Left ventricle myocardium inferior (tissue), 1 donor: Measurements from ENCODE around the gene PRRG2. TPM values are rescaled to one million over a fixed set of nuclear protein-coding genes. Genes with fewer than 3 reads are reported as not detected.
A peak's percentile ranks its signal among the peaks of the same experiment; 100 is the strongest.

Experiments
- DNase-seq: peaks from one replicate; pipeline ENCODE4 v3.0.0-alpha.2; 2020
- H3K27ac ChIP-seq: fragments of 200-600 bp; replicated peaks from 2 replicates; pipeline ENCODE4 v1.8.0; 2021
- H3K27me3 ChIP-seq: fragments of 200-600 bp; 2 replicates; pipeline ENCODE4 v1.8.0; 2021; ENCODE audit warnings: low read depth
- H3K36me3 ChIP-seq: fragments of 200-600 bp; 2 replicates; pipeline ENCODE4 v1.8.0; 2021
- H3K4me1 ChIP-seq: fragments of 200-600 bp; 2 replicates; pipeline ENCODE4 v1.8.0; 2021
- H3K4me3 ChIP-seq: fragments of 200-600 bp; 2 replicates; pipeline ENCODE4 v1.8.0; 2021; ENCODE audit warnings: mild to moderate bottlenecking, moderate library complexity
- H3K9me3 ChIP-seq: fragments of 200-600 bp; replicated peaks from 2 replicates; pipeline ENCODE4 v1.8.0; 2021
- intact Hi-C: fragments of 100-400 bp; cut with micrococcal nuclease; formaldehyde crosslinking; loops from one replicate; pipeline ENCODE4 v1.11.0; 2022
- total RNA-seq: library from RNA; stranded (reverse); fragmentation: NEBNext Ultra II Directional; extraction: Animal tissue kit (Norgen Biotek cat#: 25700); gene quantifications from one replicate; pipeline ENCODE4 v1.2.1, GENCODE V29; 2021
- TF ChIP-seq, protein P1 (sequence below): fragments of 200-600 bp; IDR thresholded peaks from 2 replicates; pipeline ENCODE4 v1.8.0; 2021; ENCODE audit warnings: antibody characterized with exemption, mild to moderate bottlenecking, borderline replicate concordance
- donor health status: DM: no; HTN: yes; CAD: no; lungs with severe emphysema.

PRRG2 gene
- total RNA-seq, 1 donor from 2014 or later = 0.88 TPM

DNA sequence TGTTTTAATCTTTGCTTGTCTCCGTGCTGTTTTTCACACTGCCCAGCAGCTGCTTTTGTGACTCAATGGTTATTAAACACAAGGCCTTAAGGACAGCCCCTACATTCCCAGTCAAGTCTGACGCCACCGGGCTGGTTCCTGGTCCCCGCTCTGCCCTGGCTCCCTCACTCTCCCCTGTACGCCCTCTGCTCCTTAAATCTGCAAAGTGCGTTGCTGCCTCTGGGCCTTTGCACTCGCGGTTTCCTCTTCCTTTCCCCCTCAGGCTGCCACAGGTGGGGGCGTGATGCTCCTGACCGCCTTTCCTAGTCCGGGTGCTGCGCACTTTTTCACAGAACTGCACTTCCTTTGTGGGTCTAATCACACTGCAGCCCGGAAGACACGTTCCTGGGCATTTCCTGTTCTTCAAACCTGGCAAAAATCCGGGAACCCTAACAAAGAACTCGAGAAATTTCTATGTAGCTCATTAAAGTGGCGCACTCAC lies 26.4 kb upstream of the PRRG2 start:
- no peak for DNase-seq
- H3K36me3 ChIP-seq = peaks cover 47% of the 10 kb centered on the region
- H3K4me3 ChIP-seq = no peak overlapping the region
- H3K4me1 ChIP-seq = peaks cover 11% of the 10 kb centered on the region
- peak overlapping the region; percentile 47 for H3K27ac ChIP-seq
- no peaks in the 10 kb centered on the region for H3K9me3 ChIP-seq
- no peaks in the 10 kb centered on the region for H3K27me3 ChIP-seq
- intact Hi-C loops = no loop called here
- TF ChIP-seq, protein P1, sequence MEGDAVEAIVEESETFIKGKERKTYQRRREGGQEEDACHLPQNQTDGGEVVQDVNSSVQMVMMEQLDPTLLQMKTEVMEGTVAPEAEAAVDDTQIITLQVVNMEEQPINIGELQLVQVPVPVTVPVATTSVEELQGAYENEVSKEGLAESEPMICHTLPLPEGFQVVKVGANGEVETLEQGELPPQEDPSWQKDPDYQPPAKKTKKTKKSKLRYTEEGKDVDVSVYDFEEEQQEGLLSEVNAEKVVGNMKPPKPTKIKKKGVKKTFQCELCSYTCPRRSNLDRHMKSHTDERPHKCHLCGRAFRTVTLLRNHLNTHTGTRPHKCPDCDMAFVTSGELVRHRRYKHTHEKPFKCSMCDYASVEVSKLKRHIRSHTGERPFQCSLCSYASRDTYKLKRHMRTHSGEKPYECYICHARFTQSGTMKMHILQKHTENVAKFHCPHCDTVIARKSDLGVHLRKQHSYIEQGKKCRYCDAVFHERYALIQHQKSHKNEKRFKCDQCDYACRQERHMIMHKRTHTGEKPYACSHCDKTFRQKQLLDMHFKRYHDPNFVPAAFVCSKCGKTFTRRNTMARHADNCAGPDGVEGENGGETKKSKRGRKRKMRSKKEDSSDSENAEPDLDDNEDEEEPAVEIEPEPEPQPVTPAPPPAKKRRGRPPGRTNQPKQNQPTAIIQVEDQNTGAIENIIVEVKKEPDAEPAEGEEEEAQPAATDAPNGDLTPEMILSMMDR = no peak

DNA sequence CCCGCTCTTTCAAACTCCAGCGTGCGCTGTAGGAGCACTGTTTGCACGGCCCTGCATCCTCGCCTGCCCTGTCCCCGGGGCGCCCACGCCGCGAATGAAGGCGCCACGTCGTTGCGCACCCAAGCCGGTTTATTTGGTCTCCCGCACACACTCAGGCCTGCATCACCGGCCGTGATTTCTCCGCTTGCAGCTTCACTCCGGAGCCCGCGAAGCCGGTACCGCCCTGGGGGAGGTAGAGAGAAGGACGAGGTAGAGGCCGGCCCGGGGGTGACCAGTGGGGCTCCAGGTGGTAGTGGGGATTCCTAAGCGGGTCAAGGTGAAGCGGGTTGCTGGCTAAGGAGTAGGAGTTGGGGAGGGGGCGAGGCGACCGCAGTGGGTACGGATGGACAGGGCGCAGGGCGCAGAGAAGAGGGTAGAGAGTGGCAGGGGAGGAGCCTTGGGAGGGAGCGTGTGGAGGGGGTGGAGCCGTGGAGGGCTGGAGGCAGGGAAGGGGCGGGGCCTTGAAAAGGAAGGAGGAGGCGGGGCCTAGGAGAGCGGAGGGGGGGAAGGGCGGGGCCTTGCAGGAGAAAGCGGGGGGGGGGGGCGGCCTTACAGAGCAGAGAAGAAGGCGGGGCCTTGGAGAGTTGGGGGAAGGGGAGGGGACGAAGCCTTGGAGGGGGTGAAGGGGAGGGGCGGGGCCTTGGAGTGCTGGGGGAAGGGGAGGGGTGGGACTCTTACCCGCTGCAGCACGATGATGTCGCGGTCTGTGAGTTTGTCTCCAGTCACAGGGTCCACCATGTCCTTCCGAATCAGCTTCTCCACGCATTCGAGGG lies 25.3 kb upstream of the PRRG2 start:
- intact Hi-C loops = no loop called here
- peaks cover 11% of the 10 kb centered on the region for H3K4me1 ChIP-seq
- H3K27me3 ChIP-seq = no peaks in the 10 kb centered on the region
- H3K36me3 ChIP-seq = peaks cover 53% of the 10 kb centered on the region
- TF ChIP-seq, protein P1 = no peak
- H3K9me3 ChIP-seq = no peaks in the 10 kb centered on the region
- DNase-seq = peak; percentile 32
- peak overlapping the region; percentile 47 for H3K27ac ChIP-seq
- H3K4me3 ChIP-seq = no peak overlapping the region

DNA sequence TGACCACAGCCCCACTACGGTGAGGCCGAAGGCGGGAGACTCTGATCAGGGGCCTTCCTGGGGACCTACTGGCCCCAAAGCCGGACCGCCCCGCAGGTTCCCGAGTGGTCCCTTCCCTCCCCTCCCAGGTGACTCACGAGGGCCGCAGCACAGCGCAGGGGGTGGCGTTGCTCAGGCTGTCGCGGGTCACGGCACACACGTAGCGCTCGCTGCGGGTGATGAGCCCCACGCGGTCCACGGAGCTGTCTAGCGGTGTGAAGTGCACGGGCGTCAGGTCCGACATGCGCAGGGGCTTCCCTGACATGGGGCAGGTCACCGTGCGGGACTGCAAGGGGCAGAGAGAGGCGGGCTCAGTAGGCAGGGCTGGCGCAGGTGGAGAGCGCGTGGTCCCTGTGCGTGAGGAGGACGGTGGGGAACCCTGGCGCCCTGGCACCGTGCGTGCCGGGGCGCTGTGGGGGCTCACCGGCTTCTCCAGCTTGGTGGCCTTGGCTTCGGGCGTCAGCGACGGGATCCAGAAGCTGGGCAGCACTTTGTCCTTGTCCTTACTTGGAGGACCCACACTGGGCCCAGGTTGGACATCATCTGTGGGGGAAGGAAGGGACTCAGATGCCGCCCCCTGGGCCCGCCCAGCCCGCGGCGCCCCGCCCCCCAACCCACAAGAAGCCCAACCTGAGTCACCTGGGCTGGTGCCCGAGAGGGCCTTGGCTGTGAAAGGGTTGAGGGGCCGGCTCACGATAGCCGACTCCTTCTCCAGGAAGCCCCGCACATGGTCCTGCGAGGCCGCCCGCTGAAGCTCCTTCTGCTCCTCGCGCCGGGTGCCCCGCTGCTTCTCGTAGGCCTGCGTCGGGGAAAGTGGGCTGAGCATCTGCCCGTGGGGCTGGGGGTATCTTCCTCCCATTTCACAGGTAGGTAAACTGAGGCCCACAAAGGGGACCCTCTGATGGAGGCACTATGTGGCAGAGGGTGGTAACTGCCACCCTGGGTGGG lies 24.4 kb upstream of the PRRG2 start:
- Histone ChIP-seq H3K4me3 (no peak overlapping the region), H3K27ac (no peak overlapping the region), H3K27me3 (no peaks in the 10 kb centered on the region), H3K9me3 (no peaks in the 10 kb centered on the region), H3K36me3 (peaks cover 53% of the 10 kb centered on the region), H3K4me1 (peaks cover 11% of the 10 kb centered on the region)
- intact Hi-C loops = no loop called here
- DNase-seq = no peak
- TF ChIP-seq, protein P1 = no peak

DNA sequence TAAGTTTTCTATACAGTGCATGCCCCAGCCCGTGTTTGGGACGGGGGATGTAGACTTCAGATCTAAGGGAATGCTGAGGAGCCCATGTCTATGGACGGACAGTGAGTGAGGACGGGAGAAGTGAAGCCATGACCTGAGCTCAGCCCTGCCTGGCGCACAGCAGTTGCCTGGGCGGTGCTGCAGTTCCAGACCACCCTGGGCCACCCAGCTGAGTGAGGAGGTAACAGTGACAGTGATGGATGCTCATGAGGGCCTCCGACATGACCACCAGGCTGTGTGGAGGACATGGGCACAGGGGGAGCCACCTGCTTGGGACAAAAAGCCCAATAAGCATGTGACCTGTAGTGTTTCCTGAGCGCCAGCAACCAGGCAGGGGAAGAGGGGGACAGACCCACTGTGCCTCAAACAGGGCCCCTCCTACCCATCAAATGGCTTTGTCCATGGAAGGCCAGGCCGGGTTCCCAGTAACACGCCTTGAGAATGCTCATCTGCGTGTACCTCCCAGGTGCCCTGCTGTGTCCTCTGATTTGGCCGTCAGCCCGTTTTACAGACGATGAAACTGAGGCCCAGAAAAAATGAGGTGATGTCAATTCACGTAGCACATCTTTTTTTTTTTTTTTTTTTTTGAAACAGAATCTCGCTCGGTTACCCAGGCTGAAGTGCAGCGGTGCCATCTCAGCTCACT lies 23.3 kb upstream of the PRRG2 start:
- TF ChIP-seq, protein P1 = no peak
- Histone ChIP-seq H3K27me3 (no peaks in the 10 kb centered on the region), H3K9me3 (no peaks in the 10 kb centered on the region), H3K36me3 (peaks cover 53% of the 10 kb centered on the region), H3K4me3 (no peak overlapping the region), H3K4me1 (peaks cover 11% of the 10 kb centered on the region), H3K27ac (no peak overlapping the region)
- DNase-seq = no peak
- intact Hi-C loops = no loop called here

DNA sequence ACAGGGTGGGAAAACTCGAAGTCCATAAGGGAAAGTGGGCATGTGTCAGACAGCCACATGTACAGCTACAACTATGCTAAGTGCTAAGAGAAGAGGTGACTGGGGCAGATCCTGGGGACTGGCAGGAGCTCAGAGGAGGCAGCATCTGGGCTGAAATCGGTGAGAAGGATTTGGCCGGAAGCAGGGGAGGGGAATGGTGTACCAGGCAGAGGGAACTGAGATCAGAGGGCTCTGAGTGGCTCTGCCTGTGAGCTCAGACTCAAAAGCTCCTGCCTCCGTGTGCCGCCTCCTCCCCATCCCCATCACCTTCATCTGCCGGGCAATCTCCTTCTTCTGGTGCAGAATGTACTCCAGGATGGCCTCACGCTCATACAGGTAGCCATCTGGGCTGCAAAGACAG lies 22.5 kb upstream of the PRRG2 start:
- TF ChIP-seq, protein P1 = no peak
- H3K9me3 ChIP-seq = no peaks in the 10 kb centered on the region
- peaks cover 16% of the 10 kb centered on the region for H3K4me1 ChIP-seq
- no peak overlapping the region for H3K27ac ChIP-seq
- intact Hi-C loops = no loop called here
- H3K4me3 ChIP-seq = no peak overlapping the region
- no peaks in the 10 kb centered on the region for H3K27me3 ChIP-seq
- H3K36me3 ChIP-seq = peaks cover 53% of the 10 kb centered on the region
- no peak for DNase-seq
